ENCODE results near the gene FOXR1. TPM values are rescaled to one million over a fixed set of nuclear protein-coding genes. Genes with fewer than 3 reads are reported as not detected.

FOXR1 gene
- total and polyA plus RNA-seq, 2 of the 8 experiments (the other 6 are each of a cell fraction or from before 2014, with no cell fraction given): not detected

- no peak for TF ChIP-seq EGR1 (IDR thresholded peaks at IDR 0.05; ENCODE audit: borderline replicate concordance, low read depth, low read length)
- no peak for TF ChIP-seq ASH2L (IDR thresholded peaks at IDR 0.05; ENCODE audit: low read length)
- TF ChIP-seq KDM1A (IDR thresholded peaks at IDR 0.05; ENCODE audit: borderline replicate concordance, low read length): no peak
- no peak for TF ChIP-seq RXRA (IDR thresholded peaks at IDR 0.05; ENCODE audit: insufficient read depth, low read depth, low read length)
- no peak for TF ChIP-seq ATF3 (IDR thresholded peaks at IDR 0.05; ENCODE audit: insufficient read depth, low read depth, low read length)
These were observed 46.7 kb upstream of the FOXR1 start (continued) for GRCh38 chr11:118924591-118925585.

All from H1 (cell line).